Activated naive CD4-positive, alpha-beta T cell treated with anti-CD3 and anti-CD28 coated beads for 36 hours (primary cell): ENCODE measurements around the gene RNF141. TPM values are rescaled to one million over a fixed set of nuclear protein-coding genes. Genes with fewer than 3 reads are reported as not detected.

Source experiments
- CTCF ChIA-PET: fragments of 350-600 bp; sonication (Branson Sonifier 250); formaldehyde crosslinking; loops from one replicate; lab custom pipeline; 2021; ENCODE audit warnings: antibody characterized with exemption; lab: Charles Lee
- DNase-seq: peaks from one replicate; pipeline ENCODE4 v3.0.0-alpha.2; 2020
- H3K27ac Mint-ChIP-seq: one replicate; pipeline ENCODE4 v1.8.0; 2021; ENCODE audit warnings: mild to moderate bottlenecking, mixed read lengths
- H3K27me3 Mint-ChIP-seq: one replicate; pipeline ENCODE4 v1.8.0; 2021; ENCODE audit warnings: low read depth, mixed read lengths
- H3K36me3 Mint-ChIP-seq: one replicate; pipeline ENCODE4 v1.8.0; 2021; ENCODE audit warnings: low read depth, mixed read lengths
- H3K4me1 Mint-ChIP-seq: one replicate; pipeline ENCODE4 v1.8.0; 2021; ENCODE audit warnings: low read depth, mixed read lengths
- H3K4me3 Mint-ChIP-seq: one replicate; pipeline ENCODE4 v1.8.0; 2021; ENCODE audit warnings: mild to moderate bottlenecking, moderate library complexity, mixed read lengths
- H3K9me3 Mint-ChIP-seq: one replicate; pipeline ENCODE4 v1.8.0; 2021; ENCODE audit warnings: mixed read lengths
- intact Hi-C: fragments of 100-400 bp; cut with micrococcal nuclease; formaldehyde crosslinking; loops from one replicate; pipeline ENCODE4 v1.15.1; 2023
- total RNA-seq, 2 experiments: library from RNA; stranded (reverse); gene quantifications; one replicate each; pipeline ENCODE4 v1.2.3, GENCODE V29; 2021

The RNF141 gene
- total RNA-seq, 2 experiments from 2014 or later: 20.9 to 21.8 TPM

- CTCF ChIA-PET: interaction anchor here (1.0 kb wide), 1 partner anchor 9 kb away, joined by 4 read pairs; no protein-coding TSS in a partner anchor
- H3K9me3 Mint-ChIP-seq: peaks cover 9% of the 10 kb centered on the region
- H3K36me3 Mint-ChIP-seq: no peaks in the 10 kb centered on the region
- no peak overlapping the region for H3K27ac Mint-ChIP-seq
- intact Hi-C loops: no loop called here
- DNase-seq: no peak
- peaks cover 10% of the 10 kb centered on the region for H3K27me3 Mint-ChIP-seq
- no peaks in the 10 kb centered on the region for H3K4me1 Mint-ChIP-seq
- no peak overlapping the region for H3K4me3 Mint-ChIP-seq
These were observed 10.9 kb upstream of the RNF141 start for GRCh38 chr11:10551845-10552352.

- no peaks in the 10 kb centered on the region for H3K36me3 Mint-ChIP-seq
- CTCF ChIA-PET: interaction anchor here (1.0 kb wide), 1 partner anchor 10 kb away, joined by 4 read pairs; no protein-coding TSS in a partner anchor
- no peaks in the 10 kb centered on the region for H3K4me1 Mint-ChIP-seq
- no peak overlapping the region for H3K27ac Mint-ChIP-seq
- DNase-seq: no peak
- intact Hi-C loops: no loop called here
- peaks cover 9% of the 10 kb centered on the region for H3K9me3 Mint-ChIP-seq
- H3K27me3 Mint-ChIP-seq: peaks cover 9% of the 10 kb centered on the region
- no peak overlapping the region for H3K4me3 Mint-ChIP-seq
These were observed 10.3 kb upstream of the RNF141 start for GRCh38 chr11:10551290-10551592.

- CTCF ChIA-PET: interaction anchor here (1.0 kb wide), 1 partner anchor 10 kb away, joined by 4 read pairs; the partner anchor contains the start of gene RNF141
- DNase-seq: no peak
- H3K27ac Mint-ChIP-seq: no peak overlapping the region
- intact Hi-C loops: no loop called here
- H3K4me1 Mint-ChIP-seq: no peaks in the 10 kb centered on the region
- peaks cover 9% of the 10 kb centered on the region for H3K27me3 Mint-ChIP-seq
- H3K9me3 Mint-ChIP-seq: peaks cover 9% of the 10 kb centered on the region
- no peak overlapping the region for H3K4me3 Mint-ChIP-seq
- H3K36me3 Mint-ChIP-seq: no peaks in the 10 kb centered on the region
These were observed 9.7 kb upstream of the RNF141 start for GRCh38 chr11:10550503-10551289.

GRCh38 chr11:10544491-10545465, 3.8 kb upstream of the RNF141 start:
- no peaks in the 10 kb centered on the region for H3K9me3 Mint-ChIP-seq
- no peak overlapping the region for H3K4me3 Mint-ChIP-seq
- CTCF ChIA-PET: interaction anchor here (0.6 to 0.9 kb wide), 2 partner anchors 16 to 79 kb away, joined by 3 read pairs; no protein-coding TSS in a partner anchor
- H3K27me3 Mint-ChIP-seq: no peaks in the 10 kb centered on the region
- no peak for DNase-seq
- intact Hi-C loops: loop anchor here (5.0 kb wide), 3 partner anchors 193 to 1298 kb away; partner anchors contain the start of genes EIF4G2 and USP47
- peaks cover 10% of the 10 kb centered on the region for H3K4me1 Mint-ChIP-seq
- H3K27ac Mint-ChIP-seq: no peak overlapping the region
- no peaks in the 10 kb centered on the region for H3K36me3 Mint-ChIP-seq

- Mint-ChIP-seq H3K27me3 (no peaks in the 10 kb centered on the region), H3K4me1 (peaks cover 17% of the 10 kb centered on the region), H3K9me3 (no peaks in the 10 kb centered on the region), H3K4me3 (no peak overlapping the region), H3K27ac (no peak overlapping the region), H3K36me3 (no peaks in the 10 kb centered on the region)
- CTCF ChIA-PET: interaction anchor here (0.6 to 0.9 kb wide), 2 partner anchors 17 to 78 kb away, joined by 3 read pairs; no protein-coding TSS in a partner anchor
- intact Hi-C loops: loop anchor here (5.0 kb wide), 3 partner anchors 194 to 1299 kb away; partner anchors contain the start of genes EIF4G2 and USP47
- DNase-seq: no peak
These were observed 2.8 kb upstream of the RNF141 start for GRCh38 chr11:10543782-10544181.

GRCh38 chr11:10542776-10543175, 1.8 kb upstream of the RNF141 start:
- no peak for DNase-seq
- Mint-ChIP-seq H3K4me3 (no peak overlapping the region), H3K27ac (no peak overlapping the region), H3K4me1 (peaks cover 18% of the 10 kb centered on the region), H3K27me3 (no peaks in the 10 kb centered on the region), H3K36me3 (no peaks in the 10 kb centered on the region), H3K9me3 (no peaks in the 10 kb centered on the region)
- intact Hi-C loops: loop anchor here (5.0 kb wide), 3 partner anchors 195 to 1300 kb away; partner anchors contain the start of genes EIF4G2 and USP47
- CTCF ChIA-PET: interaction anchor here (1.1 to 3.2 kb wide), 3 partner anchors 15 to 104 kb away, joined by 3 to 17 read pairs (median 15); partner anchors contain the start of gene AMPD3

- no peak for DNase-seq
- Mint-ChIP-seq H3K9me3 (no peaks in the 10 kb centered on the region), H3K27me3 (no peaks in the 10 kb centered on the region), H3K27ac (no peak overlapping the region), H3K4me1 (peaks cover 18% of the 10 kb centered on the region), H3K36me3 (no peaks in the 10 kb centered on the region), H3K4me3 (peak overlapping the region; percentile 86)
- CTCF ChIA-PET: interaction anchor here (0.8 to 3.2 kb wide), 28 partner anchors 9 to 194 kb away, joined by 3 to 17 read pairs (median 5); partner anchors contain the start of gene AMPD3
- intact Hi-C loops: loop anchor here (1.0 to 5.0 kb wide), 7 partner anchors 14 to 1301 kb away; partner anchors contain the start of genes CTR9, EIF4G2 and USP47
These were observed 559 bp upstream of the RNF141 start for GRCh38 chr11:10541561-10541930.

- no peak for DNase-seq
- CTCF ChIA-PET: interaction anchor here (0.6 to 3.2 kb wide), 34 partner anchors 9 to 198 kb away, joined by 3 to 17 read pairs (median 4); partner anchors contain the start of gene AMPD3
- H3K9me3 Mint-ChIP-seq: no peaks in the 10 kb centered on the region
- H3K27me3 Mint-ChIP-seq: no peaks in the 10 kb centered on the region
- H3K27ac Mint-ChIP-seq: no peak overlapping the region
- H3K4me3 Mint-ChIP-seq: peak overlapping the region; percentile 86
- H3K36me3 Mint-ChIP-seq: no peaks in the 10 kb centered on the region
- H3K4me1 Mint-ChIP-seq: peaks cover 23% of the 10 kb centered on the region
- intact Hi-C loops: loop anchor here (1.0 to 5.0 kb wide), 5 partner anchors 114 to 1302 kb away; partner anchors contain the start of genes EIF4G2 and USP47
These were observed 457 bp downstream of the RNF141 start for GRCh38 chr11:10540546-10540914.

GRCh38 chr11:10539339-10539738, 1.6 kb downstream of the RNF141 start:
- H3K4me3 Mint-ChIP-seq: peak overlapping the region; percentile 86
- H3K27me3 Mint-ChIP-seq: no peaks in the 10 kb centered on the region
- peaks cover 23% of the 10 kb centered on the region for H3K4me1 Mint-ChIP-seq
- no peak overlapping the region for H3K27ac Mint-ChIP-seq
- H3K9me3 Mint-ChIP-seq: no peaks in the 10 kb centered on the region
- CTCF ChIA-PET: interaction anchor here (2.1 to 2.5 kb wide), 2 partner anchors 115 to 133 kb away, joined by 5 to 13 read pairs; no protein-coding TSS in a partner anchor
- intact Hi-C loops: loop anchor here (5.0 kb wide), 1 partner anchor 1077 kb away; the partner anchor contains the start of gene ZNF143
- DNase-seq: no peak
- no peaks in the 10 kb centered on the region for H3K36me3 Mint-ChIP-seq

GRCh38 chr11:10538924-10539323, 2.1 kb downstream of the RNF141 start:
- Mint-ChIP-seq H3K4me3 (no peak overlapping the region), H3K9me3 (no peaks in the 10 kb centered on the region), H3K27ac (no peak overlapping the region), H3K27me3 (no peaks in the 10 kb centered on the region), H3K36me3 (peaks cover under 1% of the 10 kb centered on the region), H3K4me1 (peaks cover 23% of the 10 kb centered on the region)
- intact Hi-C loops: loop anchor here (5.0 kb wide), 1 partner anchor 1077 kb away; the partner anchor contains the start of gene ZNF143
- no peak for DNase-seq
- CTCF ChIA-PET: no interaction called here

GRCh38 chr11:10537600-10537999, 3.4 kb downstream of the RNF141 start:
- intact Hi-C loops: loop anchor here (5.0 kb wide), 1 partner anchor 1075 kb away; the partner anchor contains the start of gene ZNF143
- H3K27me3 Mint-ChIP-seq: no peaks in the 10 kb centered on the region
- CTCF ChIA-PET: interaction anchor here (1.0 kb wide), 1 partner anchor 124 kb away, joined by 3 read pairs; no protein-coding TSS in a partner anchor
- peaks cover 5% of the 10 kb centered on the region for H3K36me3 Mint-ChIP-seq
- DNase-seq: no peak
- no peak overlapping the region for H3K4me3 Mint-ChIP-seq
- H3K4me1 Mint-ChIP-seq: peaks cover 23% of the 10 kb centered on the region
- no peaks in the 10 kb centered on the region for H3K9me3 Mint-ChIP-seq
- no peak overlapping the region for H3K27ac Mint-ChIP-seq
